Stimulated activated CD4-positive, alpha-beta T cell treated with anti-CD3 and anti-CD28 coated beads, Interleukin-4, amount 100 ng/mL, for 4 hours (primary cell): ENCODE results near the gene MGST1.

Experiments used
- DNase-seq, 2 experiments: peaks; one replicate each; pipeline ENCODE4 v3.0.0-alpha.2; 2020

MGST1 gene

DNA sequence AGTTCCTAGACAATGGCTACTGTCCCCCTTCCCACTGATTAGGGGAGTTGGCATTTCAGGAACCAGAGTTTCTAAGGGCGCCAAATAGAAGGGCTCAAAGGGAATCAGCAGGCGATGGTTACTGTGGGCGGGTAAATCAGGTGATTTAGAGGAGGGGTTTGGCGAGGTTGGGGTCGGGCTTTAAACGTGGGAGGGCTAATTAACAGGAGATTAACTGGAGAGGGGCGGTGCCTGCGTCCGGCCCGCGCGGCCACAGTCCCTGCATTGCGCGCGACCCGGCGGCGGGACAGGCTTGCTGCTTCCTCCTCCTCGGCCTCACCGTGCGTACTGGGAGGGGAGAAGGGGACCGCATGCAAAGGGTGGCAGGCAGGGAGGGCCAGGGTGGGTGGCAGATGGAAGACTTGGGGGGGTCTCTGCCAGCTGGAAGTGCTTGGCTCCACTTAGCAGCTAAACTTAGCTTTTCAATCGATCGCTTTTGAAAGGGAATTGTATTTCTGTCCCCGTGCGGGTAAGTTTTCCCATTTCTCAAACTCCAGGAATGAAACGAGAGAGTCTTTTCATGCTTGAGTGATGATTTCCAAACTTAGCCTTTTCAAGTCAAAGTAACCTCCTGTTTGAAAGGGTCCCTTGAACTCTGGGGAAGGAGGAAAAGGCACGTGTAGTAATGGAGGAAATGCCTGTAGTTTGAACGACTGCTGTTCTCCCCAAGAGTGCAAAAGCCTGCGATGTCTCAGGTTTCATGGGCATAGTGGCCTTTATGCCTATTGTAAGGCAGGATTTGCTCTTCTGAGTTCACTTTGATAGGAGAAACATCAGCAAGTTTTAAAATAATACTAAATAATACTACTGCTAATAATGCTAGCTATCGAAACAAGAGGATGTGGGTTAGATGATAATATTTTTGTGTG lies at the start of gene MGST1:
Gene MGST1 (plus strand): TSS at position 255 of the 908 bp plus-strand sequence. CDS start 6,608 bp downstream, outside the sequence.
- DNase-seq, result no peak

DNA sequence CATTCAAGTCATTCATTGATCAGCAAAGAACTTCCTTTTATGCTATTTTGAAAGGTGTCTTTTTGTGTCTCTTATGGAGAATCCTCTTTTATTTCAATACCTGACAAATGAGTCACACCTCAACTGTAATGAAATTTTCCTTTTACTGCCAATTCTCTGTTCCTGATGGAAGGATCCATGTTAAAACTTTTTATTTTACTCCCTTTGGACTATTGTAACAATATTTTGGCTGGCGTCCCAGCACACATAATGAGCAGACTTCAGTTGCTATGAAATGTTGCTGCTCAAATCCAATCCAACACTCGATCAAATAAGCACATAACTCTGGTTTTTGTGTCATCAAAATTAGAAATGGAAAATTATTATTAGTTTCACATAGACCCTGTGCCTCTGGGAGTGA lies 48.0 kb upstream of the MGST1 start:
- no peak for DNase-seq

DNA sequence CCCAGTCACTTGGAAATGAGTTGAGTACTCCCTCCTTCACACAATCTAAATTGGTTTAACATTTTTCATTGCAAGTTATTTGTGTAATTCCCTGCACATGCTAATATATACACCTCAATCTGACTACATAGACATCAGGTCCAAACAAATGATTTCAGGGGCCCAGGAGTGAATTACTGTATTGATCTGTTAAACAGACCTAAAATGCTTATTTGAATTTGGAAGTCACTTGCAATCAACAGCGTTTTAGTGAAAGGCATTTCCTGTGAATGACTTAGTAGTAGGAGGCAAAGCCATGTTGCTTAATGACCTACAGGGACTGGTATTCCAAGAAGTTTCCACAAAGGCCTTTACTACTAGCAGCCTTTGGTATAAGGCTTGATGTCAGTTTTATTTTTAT lies 47.3 kb upstream of the MGST1 start:
- DNase-seq, result no peak

DNA sequence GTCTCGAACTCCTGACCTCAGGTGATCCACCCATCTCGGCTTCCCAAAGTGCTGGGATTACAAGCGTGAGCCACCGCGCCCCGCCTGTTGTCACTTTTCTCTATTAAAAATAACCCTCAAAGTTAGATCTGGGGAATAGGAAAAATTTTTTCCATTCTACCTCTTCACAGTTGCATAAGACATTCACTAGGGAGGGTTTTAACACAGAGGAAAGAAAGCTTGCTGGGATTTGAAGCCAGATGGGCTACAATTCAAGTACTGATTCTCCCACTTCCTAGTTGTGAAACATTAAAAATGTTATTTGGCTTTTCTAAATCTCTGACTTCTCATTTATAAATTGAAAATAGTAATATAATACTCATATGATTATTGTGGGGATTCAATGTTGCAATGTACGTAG lies 46.7 kb upstream of the MGST1 start:
- DNase-seq, result no peak

DNA sequence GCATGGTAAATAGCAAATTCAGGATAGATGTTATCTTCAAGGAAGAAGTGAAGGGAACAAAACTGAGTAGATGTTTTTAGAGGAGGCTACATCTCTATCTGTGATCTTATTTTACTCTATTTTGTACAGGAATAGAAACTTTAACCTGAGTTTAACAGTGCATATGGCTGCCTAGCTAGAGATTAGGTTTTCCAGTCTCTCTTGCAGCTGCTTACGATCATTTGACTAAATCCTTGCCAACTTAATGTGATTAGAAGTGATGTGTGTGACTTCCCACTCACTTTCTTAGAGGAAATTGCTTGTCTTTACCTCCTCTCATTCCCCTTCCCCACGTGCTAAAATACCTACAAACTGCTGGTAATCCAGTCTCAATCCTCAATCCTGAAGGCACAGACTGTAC lies 43.5 kb upstream of the MGST1 start:
- no peak for DNase-seq

DNA sequence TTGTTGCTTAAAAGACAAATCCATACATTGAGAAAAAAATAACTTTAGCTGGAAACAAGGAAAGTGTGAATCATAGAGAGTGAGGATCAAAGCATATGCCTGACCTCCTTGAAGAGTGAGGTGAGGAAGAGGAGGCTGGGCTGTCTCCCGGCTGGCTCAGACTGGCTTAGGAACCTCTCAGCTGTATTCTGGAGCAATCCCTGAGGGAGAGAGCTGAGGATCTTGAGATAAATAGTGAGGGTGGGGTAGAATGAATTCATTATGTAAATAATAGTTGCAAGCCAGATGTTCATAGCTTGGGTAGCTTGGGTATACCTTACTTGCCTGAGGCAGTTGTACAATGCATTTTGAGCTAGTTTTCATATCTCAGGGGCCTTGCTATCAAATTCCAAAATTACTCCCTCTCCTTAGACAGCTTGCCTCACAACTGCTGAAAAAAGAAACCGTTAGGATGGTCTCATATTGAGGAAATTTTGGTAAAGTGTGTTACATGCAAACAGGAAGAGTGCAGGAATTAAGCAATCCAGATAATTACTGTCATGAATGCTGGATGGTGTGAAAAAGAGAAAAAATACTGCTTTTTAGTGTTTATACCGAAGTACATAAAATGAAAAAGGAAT lies 39.5 kb upstream of the MGST1 start:
- DNase-seq, result no peak

DNA sequence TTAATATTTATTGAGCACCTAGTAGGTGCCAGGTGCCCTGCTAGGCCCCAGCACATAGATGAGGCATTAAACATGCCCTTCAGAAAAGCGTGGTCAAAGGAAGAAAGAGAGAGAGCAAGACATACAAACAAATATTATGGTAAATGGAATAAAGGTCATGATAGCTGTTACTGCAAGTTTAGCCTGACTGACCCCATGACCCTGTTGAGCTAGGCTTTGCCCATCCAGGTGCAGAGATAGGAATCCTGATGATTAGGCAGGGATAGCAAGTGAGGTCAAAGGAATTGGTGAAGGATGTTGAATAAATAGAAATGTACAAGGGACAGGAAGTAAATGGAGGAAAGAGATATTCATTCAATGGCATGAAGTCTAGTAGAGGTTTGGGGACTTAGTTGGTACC lies 36.5 kb upstream of the MGST1 start:
- DNase-seq, result no peak

DNA sequence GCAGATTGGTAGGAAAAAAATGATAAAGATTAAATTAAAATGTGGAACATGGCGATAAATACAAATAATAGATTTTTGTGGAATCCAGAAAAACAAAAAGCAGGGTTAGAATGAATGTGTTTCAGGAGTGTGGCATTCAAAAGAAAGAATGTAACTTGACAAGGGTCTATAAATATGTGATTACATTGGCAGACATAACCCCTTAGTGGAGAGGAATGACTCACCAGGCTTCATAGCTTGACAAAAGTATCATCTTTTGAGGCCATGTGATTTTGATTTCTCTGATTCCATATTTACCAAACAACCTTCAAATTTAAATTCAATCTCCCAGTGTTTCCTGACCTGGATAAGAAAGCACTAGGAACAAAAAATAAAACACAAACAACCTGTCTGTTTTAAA lies 24.4 kb upstream of the MGST1 start:
- DNase-seq, result no peak

- DNase-seq, result no peak
Observed at GRCh38 chr12:16323638-16324037, 23.8 kb upstream of the MGST1 start.

- no peak for DNase-seq
Observed at GRCh38 chr12:16324272-16324671, 23.2 kb upstream of the MGST1 start.

GRCh38 chr12:16324772-16325171 lies 22.7 kb upstream of the MGST1 start:
- no peak for DNase-seq

GRCh38 chr12:16325426-16325825 lies 22.0 kb upstream of the MGST1 start:
- no peak for DNase-seq

DNA sequence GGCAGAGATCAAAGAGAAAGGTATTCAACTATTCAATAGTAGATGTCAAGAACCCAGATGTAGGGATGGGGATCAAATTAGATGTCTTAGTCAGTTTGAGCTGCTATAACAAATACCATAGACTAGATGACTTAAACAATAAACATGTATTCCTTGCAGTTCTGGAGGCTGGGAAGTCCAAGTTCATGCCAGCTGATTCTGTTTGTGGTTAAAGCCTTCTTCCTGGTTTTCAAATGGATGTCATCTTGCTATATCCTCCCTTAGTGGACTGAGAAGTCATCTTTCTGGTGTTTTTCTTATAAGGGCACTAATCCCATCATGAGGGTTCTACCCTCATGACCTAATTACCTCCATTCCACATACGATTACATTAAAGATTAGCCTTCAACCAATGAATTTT lies 19.5 kb upstream of the MGST1 start:
- no peak for DNase-seq

GRCh38 chr12:16329594-16329993 lies 17.9 kb upstream of the MGST1 start:
- no peak for DNase-seq

- DNase-seq, result no peak
Observed at GRCh38 chr12:16330560-16330959, 16.9 kb upstream of the MGST1 start.

GRCh38 chr12:16331998-16332397 lies 15.4 kb upstream of the MGST1 start:
- DNase-seq, result no peak

GRCh38 chr12:16335838-16336237 lies 11.6 kb upstream of the MGST1 start:
- DNase-seq, result no peak

DNA sequence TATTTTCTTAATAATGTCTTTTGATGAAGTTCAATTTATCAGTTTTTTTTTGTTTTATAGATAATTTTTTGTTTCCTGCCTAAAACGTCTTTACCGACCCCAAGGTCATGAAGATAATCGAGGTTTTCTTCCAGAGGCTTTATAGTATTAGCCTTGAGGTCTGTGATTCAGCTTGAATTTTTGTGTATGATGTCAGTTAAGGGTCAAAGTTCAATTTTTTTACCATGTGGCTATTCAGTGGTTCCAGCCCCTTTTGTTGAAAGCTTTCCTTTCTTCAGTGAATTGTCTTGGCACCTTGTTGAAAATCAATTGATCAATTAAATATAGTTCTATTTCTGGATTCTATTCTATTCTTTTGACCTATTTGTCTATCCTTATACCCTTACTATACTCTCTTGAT lies 3.2 kb upstream of the MGST1 start:
- no peak for DNase-seq

DNA sequence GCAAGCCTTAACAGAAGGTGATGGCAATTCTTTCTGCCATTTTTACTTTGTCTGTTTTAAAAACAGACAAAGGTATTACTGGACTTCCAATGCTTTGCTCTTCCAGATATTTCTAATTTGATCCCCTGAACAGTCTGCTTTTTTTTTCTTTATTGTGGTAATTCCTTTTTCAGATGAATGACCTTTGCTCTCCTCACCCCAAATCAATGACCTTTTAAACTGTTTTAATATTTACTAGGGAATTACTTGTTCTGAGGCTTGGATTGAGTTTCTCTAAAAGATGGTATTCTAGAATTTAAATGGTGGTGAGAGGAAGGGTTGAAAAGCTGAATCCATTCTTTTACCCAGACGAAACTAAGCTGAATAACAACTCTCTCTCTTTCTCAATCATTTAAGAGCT lies 2.3 kb upstream of the MGST1 start:
- DNase-seq, result no peak

DNA sequence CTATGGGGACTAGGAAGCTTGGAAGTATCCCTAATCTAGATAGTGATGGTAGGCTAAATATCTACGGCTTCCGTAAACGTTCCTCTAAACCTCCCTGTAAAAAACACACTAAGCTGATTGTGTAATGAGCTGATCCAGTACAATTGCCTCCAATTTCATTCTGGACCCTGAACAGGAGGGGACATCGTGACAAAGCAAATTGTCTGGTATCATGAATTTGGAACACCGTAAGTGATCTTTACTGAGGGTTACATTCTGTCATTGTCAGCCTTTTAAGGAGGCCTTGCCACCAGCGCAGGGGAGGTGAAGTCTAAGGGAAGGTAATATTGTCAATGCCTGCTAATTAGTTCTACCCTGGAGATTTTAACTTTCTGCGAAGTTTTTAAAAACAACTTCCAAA lies 487 bp upstream of the MGST1 start:
- no peak for DNase-seq

GRCh38 chr12:16348435-16349130 lies 1.1 kb downstream of the MGST1 start:
- no peak for DNase-seq

GRCh38 chr12:16349131-16349460 lies 1.7 kb downstream of the MGST1 start:
- DNase-seq, result no peak

- DNase-seq, result no peak
Observed at GRCh38 chr12:16350682-16351081, 3.2 kb downstream of the MGST1 start.

DNA sequence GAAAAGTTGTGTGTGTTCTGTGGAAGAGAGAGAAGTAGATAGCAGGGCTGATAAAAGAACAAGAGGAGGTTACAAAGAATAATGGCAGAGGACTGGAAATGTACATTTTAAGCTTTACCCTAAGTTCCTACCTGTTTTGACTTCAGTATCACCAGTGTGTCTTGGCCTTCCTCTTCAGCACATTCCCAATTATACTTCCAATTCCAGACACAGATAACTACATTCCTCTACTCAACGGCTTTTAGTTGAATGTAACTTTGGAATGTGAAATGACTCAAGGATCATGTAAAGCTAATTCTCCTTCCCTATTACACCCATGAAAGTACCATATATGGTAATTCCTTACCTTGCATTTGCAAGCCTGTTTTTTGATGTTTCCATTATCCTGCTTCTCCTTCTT lies 5.0 kb downstream of the MGST1 start:
- DNase-seq, result no peak
